Activated CD8-positive, alpha-beta memory T cell treated with anti-CD3 and anti-CD28 coated beads for 36 hours (primary cell): ENCODE results near the gene RICTOR. TPM values are rescaled to one million over a fixed set of nuclear protein-coding genes. Genes with fewer than 3 reads are reported as not detected.

ENCODE experiments used
- CTCF ChIA-PET: fragments of 350-600 bp; sonication (Branson Sonifier 250); formaldehyde crosslinking; loops from one replicate; lab custom pipeline; 2021; ENCODE audit warnings: antibody characterized with exemption; lab: Charles Lee
- POLR2A ChIA-PET: fragments of 350-600 bp; sonication (Branson Sonifier 250); formaldehyde crosslinking; loops from one replicate; lab custom pipeline; 2021; ENCODE audit warnings: antibody characterized with exemption; lab: Charles Lee
- total RNA-seq, 2 experiments: library from RNA; stranded (reverse); gene quantifications; one replicate each; pipeline ENCODE4 v1.2.3, GENCODE V29; 2021

Gene RICTOR
- total RNA-seq, 2 experiments from 2014 or later = 22.1 to 24.0 TPM

DNA sequence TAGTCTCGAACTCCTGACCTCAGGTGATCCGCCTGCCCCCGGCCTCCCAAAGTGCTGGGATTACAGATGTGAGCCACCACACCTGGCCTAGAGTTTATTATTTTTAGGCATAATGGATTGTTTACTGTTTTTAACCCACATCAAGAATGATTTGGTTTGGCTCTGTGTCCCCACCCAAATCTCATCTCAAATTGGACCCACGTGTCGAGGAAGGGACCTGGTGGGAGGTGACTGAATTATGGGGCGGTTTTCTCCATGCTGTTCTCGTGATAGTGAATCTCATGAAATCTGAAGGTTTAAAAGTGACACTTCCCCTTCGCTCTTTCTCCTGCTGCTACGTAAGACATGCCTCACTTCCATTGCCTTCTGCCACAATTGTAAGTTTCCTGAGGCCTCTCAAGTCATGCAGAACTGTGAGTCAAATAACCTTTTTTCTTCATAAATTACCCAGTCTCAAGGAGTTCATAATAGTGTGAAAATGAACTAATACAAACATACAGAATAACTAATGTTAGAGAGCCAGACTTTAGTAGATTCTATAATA is 88.2 kb downstream of the RICTOR start:
- ChIA-PET POLR2A (no interaction called here), CTCF (interaction anchor here (1.9 kb wide), 1 partner anchor 94 kb away, joined by 5 read pairs; no protein-coding TSS in a partner anchor)

DNA sequence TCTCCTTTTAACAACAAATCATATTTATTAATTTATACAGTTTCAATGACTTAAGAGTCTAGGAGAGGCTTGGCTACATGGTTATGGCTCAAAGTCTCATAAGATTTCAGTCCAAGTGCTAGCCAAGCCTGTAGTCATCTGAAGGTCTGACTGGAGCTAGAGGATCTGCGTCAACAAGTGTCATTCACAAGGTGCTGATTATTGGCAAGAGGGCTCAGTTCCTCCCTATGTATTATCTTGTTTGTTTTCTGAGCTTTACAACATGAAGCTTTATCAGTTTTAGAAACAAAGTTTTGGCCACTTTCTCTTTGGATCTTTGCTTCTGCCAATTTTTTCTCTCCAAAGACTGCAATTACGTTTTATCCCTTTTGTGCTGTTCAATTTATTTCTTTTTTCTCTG is 94.7 kb downstream of the RICTOR start:
- CTCF ChIA-PET = no interaction called here
- POLR2A ChIA-PET = no interaction called here

DNA sequence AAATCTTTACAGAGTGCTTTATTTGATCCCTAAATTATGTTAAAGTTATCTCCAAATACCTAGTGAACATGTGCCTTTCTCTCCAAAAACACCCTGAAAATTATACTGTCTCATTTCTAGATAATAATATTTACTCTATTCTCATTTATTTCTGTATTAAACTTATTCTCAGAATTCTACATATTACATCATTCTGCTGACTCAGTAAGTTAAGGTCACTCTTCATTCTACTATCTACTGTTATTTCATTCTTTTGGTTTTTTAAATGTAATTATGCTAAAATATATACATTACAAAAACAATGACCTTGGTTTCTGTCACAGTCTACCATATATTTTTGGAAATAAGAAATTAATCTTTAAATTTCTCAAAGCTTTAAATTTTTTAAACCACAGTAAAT is 96.2 kb downstream of the RICTOR start:
- CTCF ChIA-PET = no interaction called here
- POLR2A ChIA-PET = no interaction called here

DNA sequence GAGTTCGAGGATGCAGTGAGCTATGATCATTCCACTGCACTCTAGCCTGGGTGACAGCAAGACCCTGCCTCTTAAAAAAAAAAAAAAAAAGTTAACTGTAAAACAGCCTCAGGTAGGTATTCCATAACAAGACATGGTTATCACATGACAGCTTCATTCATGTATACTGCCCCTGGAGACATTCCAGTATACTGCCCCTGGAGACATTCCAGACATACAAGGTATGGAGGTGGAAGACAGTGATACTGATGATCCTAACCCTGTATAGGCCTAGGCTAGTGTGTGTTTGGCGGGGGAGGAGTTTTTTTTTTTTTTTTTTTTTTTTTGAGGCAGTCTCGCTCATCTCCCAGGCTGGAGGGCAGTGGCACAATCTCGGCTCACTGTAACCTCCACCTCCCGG is 105.5 kb downstream of the RICTOR start:
- CTCF ChIA-PET = interaction anchor here (0.7 kb wide), 1 partner anchor 315 kb away, joined by 5 read pairs; no protein-coding TSS in a partner anchor
- POLR2A ChIA-PET = interaction anchor here (0.7 kb wide), 1 partner anchor 99 kb away, joined by 4 read pairs; no protein-coding TSS in a partner anchor

DNA sequence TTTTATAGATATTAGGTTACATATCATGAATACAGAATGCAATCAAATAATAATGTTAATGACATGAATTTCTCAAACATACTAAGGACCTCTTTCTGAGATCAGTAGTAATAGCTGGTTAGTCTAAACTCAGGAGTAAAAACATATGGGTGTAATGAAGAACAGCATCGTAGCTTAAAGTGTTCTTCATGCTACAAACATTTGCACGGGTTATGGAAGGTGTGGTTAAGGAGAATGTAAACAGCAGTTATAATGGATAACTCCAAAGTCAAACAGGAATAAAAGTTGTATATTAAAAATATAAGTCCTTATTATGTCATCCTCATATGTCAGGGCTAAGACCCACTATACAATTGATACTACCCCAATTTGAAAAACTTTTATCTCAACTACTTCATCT is 112.5 kb downstream of the RICTOR start:
- ChIA-PET POLR2A (no interaction called here), CTCF (no interaction called here)

DNA sequence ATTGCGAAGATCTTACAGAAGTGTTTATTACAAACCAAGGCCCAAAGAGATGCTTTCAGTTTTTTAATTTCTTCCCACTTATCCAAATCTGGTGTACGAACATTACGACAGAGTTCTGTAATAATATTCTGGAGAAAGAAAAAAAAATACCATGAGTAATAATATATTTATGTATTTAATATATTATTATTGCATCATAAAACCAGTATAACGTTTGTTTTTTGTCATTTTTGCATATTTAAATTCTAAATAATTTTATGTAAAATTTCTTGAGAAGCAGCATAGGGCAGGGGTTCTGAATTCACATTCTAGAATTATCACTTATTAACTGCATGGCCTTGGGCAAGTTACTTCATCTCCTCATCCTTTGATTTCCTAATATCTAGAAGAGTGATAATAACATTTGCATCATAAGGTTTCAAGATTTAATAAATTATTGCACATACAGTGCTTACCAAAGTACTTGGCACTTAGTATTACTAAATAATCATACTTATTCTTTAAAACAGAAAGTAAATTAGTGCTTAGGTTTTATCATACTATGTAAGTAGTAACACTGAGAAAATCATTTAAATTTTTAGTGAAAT is 120.7 kb downstream of the RICTOR start:
- ChIA-PET POLR2A (no interaction called here), CTCF (no interaction called here)

DNA sequence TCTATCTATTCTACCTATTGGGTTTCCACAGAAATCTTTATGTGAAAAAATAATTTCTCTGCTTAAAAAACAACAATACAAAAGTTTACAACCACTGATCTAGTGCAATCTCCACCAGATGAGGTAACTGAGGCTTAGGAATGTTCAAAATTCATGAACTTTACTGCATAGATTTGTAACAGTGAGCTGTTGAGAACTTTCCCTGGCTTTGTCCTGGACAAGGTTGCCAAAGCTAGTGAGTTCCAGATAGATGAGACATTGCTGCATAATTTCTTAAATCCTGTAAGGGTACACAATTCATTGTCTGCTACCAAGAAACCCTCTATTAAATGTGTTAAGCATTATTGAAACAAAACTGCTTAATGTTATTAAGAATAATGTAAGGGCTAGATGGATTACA is 125.7 kb downstream of the RICTOR start:
- ChIA-PET CTCF (no interaction called here), POLR2A (no interaction called here)

DNA sequence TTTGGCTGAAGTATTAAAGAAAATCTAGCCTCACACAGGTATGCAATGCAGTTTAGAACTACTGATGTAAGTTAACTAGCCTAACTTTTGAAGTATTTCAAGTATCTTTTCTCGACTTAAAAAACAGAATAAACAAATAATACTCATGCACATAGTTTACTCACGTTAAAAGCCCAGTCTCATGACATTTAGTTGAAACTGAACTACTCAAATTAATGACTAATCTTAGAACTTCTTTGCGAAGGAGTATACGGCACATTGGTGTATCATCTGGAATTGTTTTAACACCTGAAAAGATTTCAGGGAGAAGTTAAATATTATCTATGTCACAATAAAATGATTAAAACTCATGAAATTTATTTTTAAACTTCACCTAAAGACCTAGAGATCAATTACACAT is 129.9 kb downstream of the RICTOR start:
- ChIA-PET POLR2A (no interaction called here), CTCF (no interaction called here)

DNA sequence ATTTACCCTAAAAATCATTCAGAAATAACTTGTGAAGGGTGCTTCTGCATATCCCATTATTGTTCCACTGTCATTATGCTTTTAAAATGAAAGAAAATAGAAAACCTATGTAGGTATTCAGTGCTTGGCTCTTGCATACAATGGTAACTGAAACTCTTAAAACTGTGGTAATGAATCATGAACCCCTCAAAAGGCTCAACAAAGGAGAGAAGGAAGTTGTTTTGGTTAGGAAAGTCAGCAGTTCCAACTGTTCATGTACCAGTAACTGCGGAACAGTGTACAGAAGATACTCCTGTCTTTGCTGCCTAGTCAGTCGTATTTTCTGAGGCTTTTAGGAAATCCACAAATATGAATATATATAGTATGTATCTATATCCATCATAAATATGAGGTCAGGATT is 132.3 kb downstream of the RICTOR start:
- POLR2A ChIA-PET = no interaction called here
- CTCF ChIA-PET = no interaction called here

DNA sequence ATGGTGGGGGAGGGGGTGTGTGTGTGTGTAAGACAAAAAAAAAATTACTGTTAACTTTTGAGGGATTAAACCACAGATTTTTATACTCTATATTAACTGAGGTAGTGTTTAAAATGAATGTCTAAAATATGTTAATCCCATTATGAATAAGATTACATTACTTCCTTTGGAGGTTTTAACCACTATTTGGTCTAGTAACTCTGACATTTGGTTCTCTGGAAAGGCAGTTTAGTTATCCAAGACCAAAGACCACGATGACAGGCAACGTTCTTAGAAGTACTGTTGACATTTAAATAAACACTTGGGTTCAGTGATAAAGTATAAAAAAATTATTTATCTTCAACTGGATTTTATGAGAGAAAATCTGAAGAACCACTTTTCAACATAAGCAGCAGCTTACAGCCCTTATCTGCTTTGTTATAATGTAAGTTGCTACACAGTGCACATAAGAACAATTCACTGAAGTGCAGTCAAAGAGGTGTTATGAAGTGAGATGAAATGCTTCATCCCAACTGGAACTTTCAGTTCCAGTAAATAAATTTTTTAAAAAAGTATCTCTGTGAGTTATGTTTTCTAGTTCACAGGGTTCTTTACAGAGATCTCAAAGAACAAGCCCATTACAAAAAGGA is 133.9 kb downstream of the RICTOR start:
- ChIA-PET CTCF (no interaction called here), POLR2A (no interaction called here)

DNA sequence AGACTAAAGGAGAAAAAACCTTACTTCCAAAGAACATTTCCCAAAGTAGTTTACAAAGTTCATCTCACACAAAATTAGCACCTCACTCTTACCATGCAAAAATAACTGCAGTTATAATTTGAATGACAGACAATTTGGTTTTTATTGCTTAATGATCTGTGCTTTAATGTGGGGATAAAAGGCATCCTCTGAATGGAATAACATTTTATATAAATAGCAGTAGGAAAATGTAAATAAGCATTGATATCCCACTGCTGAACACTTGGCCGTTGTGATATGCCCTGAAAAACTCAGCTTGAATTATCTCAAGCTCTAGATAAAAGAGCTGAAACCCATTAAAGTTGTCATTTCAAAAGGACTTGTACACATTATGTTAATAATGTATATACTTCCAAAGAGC is 135.2 kb downstream of the RICTOR start:
- ChIA-PET POLR2A (no interaction called here), CTCF (no interaction called here)

DNA sequence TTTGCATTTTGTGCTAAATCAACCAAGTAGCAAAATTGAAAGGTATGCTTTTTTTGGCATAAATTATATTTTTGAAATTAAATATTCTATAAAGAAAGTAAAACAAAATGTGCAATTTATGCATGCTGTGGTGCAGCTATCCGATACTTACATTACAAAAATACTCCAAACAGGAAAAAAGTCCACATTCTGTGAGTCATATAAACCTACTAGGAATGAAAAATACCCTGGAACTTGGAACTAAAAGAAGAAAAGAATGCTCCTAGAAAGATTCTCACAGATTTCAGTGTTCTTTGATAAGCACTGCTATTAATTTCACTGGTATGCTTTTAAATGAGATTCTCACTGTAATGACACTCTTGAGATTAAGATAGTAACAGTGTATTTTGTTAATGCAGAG is 135.8 kb downstream of the RICTOR start:
- CTCF ChIA-PET = no interaction called here

DNA sequence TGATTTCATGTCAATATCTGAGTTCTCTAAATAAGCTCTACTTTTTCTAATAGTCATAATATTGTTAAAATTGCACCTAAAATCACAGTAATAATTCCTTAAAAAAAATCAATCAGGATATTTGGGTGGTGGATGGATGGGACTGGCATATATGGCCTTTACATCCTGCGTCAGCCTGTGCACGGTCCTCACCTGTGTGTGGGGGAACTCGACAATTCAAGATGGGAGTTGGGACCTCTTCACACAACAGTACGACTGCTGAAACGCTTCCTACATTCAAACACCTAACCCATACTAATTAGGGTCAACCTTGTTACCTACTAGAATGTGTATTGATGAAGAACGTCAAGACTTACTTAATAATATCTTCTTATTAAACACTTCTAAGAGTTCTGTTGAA is 137.9 kb downstream of the RICTOR start:
- ChIA-PET POLR2A (no interaction called here), CTCF (no interaction called here)

More for the DNA sequence above, 135.8 kb downstream of the RICTOR start:
- POLR2A ChIA-PET = no interaction called here

DNA sequence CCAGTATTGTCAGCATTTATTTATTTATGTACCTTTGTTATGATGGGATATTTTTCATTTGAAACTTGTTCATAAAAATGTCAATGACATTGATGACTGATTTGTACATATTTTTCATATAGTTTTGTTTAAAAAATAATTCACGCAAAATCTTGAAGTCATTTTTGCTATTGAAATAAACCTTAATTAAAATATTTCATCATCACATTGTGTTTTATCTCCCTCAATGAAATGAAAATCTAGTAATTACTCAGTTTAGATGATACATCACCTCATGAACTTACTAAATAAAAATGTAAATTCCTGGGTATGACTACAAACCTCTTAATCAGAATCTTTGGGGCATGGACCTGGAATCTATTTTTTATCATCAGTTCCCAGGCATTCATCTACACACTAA is 138.8 kb downstream of the RICTOR start:
- ChIA-PET CTCF (no interaction called here), POLR2A (no interaction called here)

DNA sequence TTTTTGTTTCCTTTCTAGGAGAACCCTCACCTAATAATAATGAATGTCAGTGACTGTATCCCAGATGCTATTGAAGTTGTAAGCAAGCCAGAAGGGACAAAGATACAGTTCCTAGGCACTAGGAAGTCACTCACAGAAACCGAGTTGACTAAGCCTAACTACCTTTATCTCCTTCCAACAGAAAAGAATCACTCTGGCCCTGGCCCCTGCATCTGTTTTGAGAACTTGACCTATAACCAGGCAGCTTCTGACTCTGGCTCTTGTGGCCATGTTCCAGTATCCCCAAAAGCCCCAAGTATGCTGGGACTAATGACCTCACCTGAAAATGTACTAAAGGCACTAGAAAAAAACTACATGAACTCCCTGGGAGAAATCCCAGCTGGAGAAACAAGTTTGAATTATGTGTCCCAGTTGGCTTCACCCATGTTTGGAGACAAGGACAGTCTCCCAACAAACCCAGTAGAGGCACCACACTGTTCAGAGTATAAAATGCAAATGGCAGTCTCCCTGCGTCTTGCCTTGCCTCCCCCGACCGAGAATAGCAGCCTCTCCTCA is 141.3 kb downstream of the RICTOR start:
- POLR2A ChIA-PET = no interaction called here
- CTCF ChIA-PET = interaction anchor here (1.5 kb wide), 1 partner anchor 10 kb away, joined by 3 read pairs; no protein-coding TSS in a partner anchor

DNA sequence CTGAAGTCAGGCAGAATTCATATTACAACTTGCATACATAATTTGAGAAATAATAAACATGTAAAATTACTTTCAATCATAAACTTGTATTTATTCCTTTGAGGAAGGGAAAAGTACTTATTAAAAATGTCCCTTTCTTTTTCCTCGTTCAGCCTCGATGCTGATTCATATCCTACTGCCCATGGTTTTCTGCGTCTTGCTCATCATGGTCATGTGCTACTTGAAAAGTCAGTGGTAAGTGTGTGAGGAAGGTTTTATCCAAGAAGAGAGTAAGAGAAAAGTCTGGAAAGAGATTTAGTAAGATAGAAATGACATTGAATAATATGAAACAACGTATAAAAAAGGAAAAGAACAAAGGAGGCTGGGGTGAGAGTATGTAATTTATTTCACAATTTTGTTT is 142.5 kb downstream of the RICTOR start:
- ChIA-PET CTCF (no interaction called here), POLR2A (no interaction called here)

DNA sequence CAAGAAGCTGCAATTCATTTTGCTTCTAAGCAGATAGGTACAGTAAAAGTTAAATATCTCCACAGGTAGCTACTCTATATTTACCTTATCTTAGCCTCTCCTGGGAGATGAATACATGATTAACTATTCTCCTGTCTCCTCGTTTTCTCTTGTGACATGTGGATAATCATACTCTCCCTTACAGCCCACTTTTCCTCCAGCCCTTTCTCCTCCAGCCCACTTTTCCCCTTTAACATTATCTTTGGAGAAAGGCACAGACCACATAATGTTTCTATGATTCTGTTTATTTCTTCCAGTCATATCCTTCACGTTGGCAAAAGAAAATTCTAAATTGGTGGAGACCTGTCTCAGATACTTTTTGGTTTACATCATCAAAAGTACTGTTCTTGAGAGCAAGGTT is 144.4 kb downstream of the RICTOR start:
- ChIA-PET CTCF (no interaction called here), POLR2A (no interaction called here)

DNA sequence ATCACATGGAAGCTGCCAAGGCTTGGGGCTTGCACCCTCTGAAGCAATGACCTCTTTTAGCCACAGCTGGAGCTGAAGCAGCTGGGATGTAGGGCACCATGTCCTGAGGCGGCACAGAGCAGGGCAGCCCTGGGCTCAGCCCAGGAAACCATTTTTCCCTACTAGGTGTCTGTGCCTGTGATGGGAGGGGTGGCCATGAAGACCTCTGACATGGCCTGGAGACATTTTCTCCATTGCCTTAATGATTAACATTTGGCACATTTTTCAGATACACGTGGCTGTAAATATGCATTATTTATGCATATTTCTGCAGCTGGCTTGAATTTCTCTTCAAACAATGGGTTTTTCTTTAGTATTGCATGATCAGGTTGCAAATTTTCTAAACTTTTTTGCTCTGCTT is 146.7 kb downstream of the RICTOR start:
- CTCF ChIA-PET = no interaction called here
- POLR2A ChIA-PET = no interaction called here

DNA sequence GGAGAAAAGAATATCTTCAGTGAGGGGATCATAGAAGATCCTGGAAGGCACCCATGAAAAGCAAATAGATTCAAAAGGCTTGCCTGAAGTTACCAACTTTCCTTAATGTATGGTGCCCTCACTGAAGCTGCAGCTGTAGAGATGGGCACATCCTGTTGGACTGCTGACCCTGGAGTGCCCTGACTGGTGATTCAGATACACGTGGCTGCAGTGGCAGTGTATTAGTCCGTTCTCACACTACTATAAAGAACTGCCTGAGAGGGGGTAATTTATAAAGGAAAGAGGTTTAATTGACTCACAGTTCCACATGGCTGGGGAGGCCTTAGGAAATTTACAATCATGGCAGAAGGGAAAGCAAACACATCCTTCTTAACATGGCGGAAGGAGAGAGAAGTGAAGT is 148.1 kb downstream of the RICTOR start:
- ChIA-PET CTCF (no interaction called here), POLR2A (no interaction called here)

DNA sequence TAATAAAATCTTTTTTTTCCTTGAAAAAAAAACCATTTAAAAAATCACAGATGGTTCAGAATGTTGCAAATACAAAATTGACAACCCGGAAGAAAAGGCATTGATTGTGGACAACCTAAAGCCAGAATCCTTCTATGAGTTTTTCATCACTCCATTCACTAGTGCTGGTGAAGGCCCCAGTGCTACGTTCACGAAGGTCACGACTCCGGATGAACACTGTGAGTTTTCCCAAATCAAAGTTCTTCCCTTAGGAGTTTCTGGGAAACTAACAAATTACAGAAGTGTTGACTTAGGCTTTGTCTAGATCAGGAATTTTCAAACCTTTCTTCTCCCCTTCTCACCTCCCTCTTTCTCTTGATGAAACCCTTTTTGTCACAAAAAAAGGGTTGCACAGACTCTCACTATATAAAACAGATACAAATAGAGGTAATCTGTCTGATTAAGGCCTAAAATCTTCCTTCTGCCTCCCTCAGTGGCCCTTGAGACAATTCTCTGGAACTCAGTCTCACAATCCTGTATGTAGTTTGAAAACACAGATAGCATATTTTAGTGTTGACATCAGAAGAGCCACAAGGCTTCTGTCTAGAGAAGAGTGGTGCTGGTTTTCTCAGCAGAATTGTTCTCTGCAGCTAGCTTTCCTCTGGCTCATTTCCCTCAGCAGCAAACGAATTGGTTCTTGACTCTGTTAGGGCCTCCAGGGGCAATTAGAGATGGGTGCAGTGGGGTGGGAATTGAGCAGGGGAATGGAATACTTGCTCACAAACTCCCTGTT is 148.9 kb downstream of the RICTOR start:
- ChIA-PET POLR2A (no interaction called here), CTCF (no interaction called here)
